ENCODE results near the gene PAWR.

PAWR gene

DNA sequence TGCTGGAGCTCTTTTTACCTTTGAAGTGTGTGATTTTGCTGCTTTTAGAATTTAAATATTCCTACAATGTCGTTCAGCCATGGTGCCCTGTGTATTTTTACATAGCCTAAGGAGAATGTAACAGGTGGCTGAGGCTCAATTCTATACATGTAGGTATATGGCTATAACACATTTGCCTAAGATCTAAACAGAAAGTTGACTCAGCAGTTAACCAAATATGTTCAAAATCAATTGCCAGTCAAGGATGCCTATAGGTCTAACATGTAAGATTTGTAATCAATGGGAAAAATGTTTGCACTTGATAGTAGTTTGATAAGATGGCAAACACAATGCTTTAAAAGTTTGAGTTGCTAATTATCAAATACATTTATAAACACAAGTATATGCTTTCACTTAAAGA lies 8.2 kb downstream of the PAWR start:
- no peaks in the 10 kb centered on the region for H3K27me3 ChIP-seq (ENCODE audit: insufficient read depth, low read depth, severe bottlenecking)
- TF ChIP-seq CTCF (IDR thresholded peaks at IDR 0.05; ENCODE audit: low read depth, low read length) = no peak
- H3K36me3 ChIP-seq = no peaks in the 10 kb centered on the region; the same call in none of the 2 replicates
- no peak overlapping the region for H3K4me3 ChIP-seq (ENCODE audit: low read depth, low read length)
- no peak overlapping the region for H3K27ac ChIP-seq
- H3K9me3 ChIP-seq (ENCODE audit: severe bottlenecking) = no peaks in the 10 kb centered on the region
- no peak for DNase-seq

GRCh38 chr12:79681008-79681590 lies 9.7 kb downstream of the PAWR start:
- no peaks in the 10 kb centered on the region; the same call in 1 of the 2 replicates for H3K36me3 ChIP-seq
- no peak overlapping the region for H3K27ac ChIP-seq
- no peaks in the 10 kb centered on the region for H3K27me3 ChIP-seq (ENCODE audit: insufficient read depth, low read depth, severe bottlenecking)
- DNase-seq = no peak
- H3K9me3 ChIP-seq (ENCODE audit: severe bottlenecking) = no peaks in the 10 kb centered on the region
- no peak for TF ChIP-seq CTCF (IDR thresholded peaks at IDR 0.05; ENCODE audit: low read depth, low read length)
- no peak overlapping the region for H3K4me3 ChIP-seq (ENCODE audit: low read depth, low read length)

- no peak overlapping the region for H3K4me3 ChIP-seq (ENCODE audit: low read depth, low read length)
- DNase-seq = no peak
- no peaks in the 10 kb centered on the region; the same call in 1 of the 2 replicates for H3K36me3 ChIP-seq
- no peak overlapping the region for H3K27ac ChIP-seq
- no peaks in the 10 kb centered on the region for H3K27me3 ChIP-seq (ENCODE audit: insufficient read depth, low read depth, severe bottlenecking)
- TF ChIP-seq CTCF (IDR thresholded peaks at IDR 0.05; ENCODE audit: low read depth, low read length) = no peak
- H3K9me3 ChIP-seq (ENCODE audit: severe bottlenecking) = no peaks in the 10 kb centered on the region
These were observed 10.7 kb downstream of the PAWR start for GRCh38 chr12:79680051-79680450.

GRCh38 chr12:79678306-79678705 lies 12.5 kb downstream of the PAWR start:
- TF ChIP-seq CTCF (IDR thresholded peaks at IDR 0.05; ENCODE audit: low read depth, low read length) = no peak
- H3K9me3 ChIP-seq (ENCODE audit: severe bottlenecking) = no peaks in the 10 kb centered on the region
- no peak for DNase-seq
- no peaks in the 10 kb centered on the region for H3K36me3 ChIP-seq
- H3K27me3 ChIP-seq (ENCODE audit: insufficient read depth, low read depth, severe bottlenecking) = no peaks in the 10 kb centered on the region
- no peak overlapping the region for H3K27ac ChIP-seq
- H3K4me3 ChIP-seq (ENCODE audit: low read depth, low read length) = no peak overlapping the region

DNA sequence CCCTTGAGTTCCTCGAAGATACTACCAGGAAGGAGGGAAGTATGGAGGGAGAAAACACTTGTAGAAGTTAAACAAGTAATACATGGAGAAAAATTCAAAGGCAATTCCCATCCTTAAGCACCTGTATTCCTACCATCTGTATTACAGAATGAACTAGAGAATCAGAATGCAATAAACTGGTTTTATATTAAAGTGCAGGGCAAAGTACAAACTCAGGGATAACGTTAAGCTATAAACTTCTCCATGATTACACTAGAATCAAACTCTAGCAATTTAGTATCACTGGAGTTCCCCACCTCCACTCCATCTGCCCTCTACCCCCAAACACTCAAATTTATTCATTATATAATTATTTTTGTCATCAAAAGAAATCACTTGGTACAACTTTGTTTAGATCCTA lies 13.1 kb downstream of the PAWR start:
- no peak for DNase-seq
- no peaks in the 10 kb centered on the region for H3K27me3 ChIP-seq (ENCODE audit: insufficient read depth, low read depth, severe bottlenecking)
- H3K27ac ChIP-seq = no peak overlapping the region
- H3K4me3 ChIP-seq (ENCODE audit: low read depth, low read length) = no peak overlapping the region
- no peaks in the 10 kb centered on the region for H3K36me3 ChIP-seq
- TF ChIP-seq CTCF (IDR thresholded peaks at IDR 0.05; ENCODE audit: low read depth, low read length) = no peak
- no peaks in the 10 kb centered on the region for H3K9me3 ChIP-seq (ENCODE audit: severe bottlenecking)

DNA sequence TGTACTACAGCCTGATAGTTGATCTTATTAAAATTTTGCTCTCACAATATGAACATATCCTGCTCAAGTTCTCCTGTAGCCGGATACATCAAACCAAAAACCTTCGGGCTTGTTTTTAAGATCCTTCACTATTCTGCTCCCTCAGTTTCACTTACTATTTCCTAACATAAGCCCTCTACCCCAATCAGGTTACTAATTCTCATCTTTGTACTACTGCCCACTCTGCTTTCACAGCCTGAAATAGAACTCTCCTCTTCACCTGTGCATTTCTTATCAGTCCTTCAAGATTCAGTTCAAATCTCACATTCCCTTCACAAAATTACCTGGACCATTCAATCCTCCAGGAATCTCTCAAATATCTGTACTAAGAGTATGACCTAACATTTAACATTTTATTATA lies 14.2 kb downstream of the PAWR start:
- DNase-seq = no peak
- Histone ChIP-seq H3K4me3 (ENCODE audit: low read depth, low read length) (no peak overlapping the region), H3K9me3 (ENCODE audit: severe bottlenecking) (no peaks in the 10 kb centered on the region), H3K36me3 (no peaks in the 10 kb centered on the region), H3K27me3 (ENCODE audit: insufficient read depth, low read depth, severe bottlenecking) (no peaks in the 10 kb centered on the region), H3K27ac (no peak overlapping the region)
- no peak for TF ChIP-seq CTCF (IDR thresholded peaks at IDR 0.05; ENCODE audit: low read depth, low read length)
